Fibroblast of villous mesenchyme (primary cell): ENCODE measurements around the gene CA6. TPM values are rescaled to one million over a fixed set of nuclear protein-coding genes. Genes with fewer than 3 reads are reported as not detected.
"Not testable (repeated sequence)": the region's sequence is repeated elsewhere in the genome, so short reads cannot be mapped to it uniquely, and the experiment has no call there.

Experiments used
- DNase-seq: peaks from one replicate; pipeline ENCODE4 v3.0.0-alpha.2; 2010; ENCODE audit warnings: low read depth
- H3K4me3 ChIP-seq: 2 replicates; pipeline ENCODE4 v1.5.1; 2011; ENCODE audit warnings: low read depth, mild to moderate bottlenecking, low read length
- total RNA-seq: library from RNA; depleted of rRNA; stranded (reverse); fragments of >200 nt; gene quantifications from 2 replicates; pipeline ENCODE4 v1.2.3, GENCODE V29; 2012
- TF ChIP-seq, protein P1 (sequence below): IDR thresholded peaks from 2 replicates; pipeline ENCODE4 v1.5.1; 2012; ENCODE audit warnings: low read depth, mild to moderate bottlenecking, low read length; ENCODE audit not compliant: insufficient read depth

Gene CA6
- total RNA-seq, 1 donor, result not detected

DNA sequence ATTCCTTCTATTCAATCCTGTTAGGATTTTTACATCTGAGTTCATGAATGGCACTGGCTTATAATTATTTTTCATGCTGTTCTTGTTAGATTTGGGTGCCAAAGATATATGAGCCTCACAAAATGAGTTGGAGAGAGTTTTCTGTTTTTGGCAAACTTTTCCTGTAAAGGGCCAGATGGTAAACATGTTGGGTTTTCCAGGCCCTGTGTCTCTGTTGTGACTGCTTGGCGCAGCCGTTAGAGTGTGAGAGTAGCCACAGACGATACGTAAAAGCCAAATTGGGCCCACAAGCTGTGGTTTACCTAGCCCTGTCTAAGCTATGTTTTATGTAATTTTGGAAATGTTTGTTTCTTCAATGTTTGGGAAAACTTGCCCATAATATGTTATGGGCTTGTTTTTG is 15.6 kb upstream of the CA6 start:
- no peak overlapping the region for H3K4me3 ChIP-seq
- DNase-seq, result no peak
- TF ChIP-seq, protein P1, sequence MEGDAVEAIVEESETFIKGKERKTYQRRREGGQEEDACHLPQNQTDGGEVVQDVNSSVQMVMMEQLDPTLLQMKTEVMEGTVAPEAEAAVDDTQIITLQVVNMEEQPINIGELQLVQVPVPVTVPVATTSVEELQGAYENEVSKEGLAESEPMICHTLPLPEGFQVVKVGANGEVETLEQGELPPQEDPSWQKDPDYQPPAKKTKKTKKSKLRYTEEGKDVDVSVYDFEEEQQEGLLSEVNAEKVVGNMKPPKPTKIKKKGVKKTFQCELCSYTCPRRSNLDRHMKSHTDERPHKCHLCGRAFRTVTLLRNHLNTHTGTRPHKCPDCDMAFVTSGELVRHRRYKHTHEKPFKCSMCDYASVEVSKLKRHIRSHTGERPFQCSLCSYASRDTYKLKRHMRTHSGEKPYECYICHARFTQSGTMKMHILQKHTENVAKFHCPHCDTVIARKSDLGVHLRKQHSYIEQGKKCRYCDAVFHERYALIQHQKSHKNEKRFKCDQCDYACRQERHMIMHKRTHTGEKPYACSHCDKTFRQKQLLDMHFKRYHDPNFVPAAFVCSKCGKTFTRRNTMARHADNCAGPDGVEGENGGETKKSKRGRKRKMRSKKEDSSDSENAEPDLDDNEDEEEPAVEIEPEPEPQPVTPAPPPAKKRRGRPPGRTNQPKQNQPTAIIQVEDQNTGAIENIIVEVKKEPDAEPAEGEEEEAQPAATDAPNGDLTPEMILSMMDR, result no peak

DNA sequence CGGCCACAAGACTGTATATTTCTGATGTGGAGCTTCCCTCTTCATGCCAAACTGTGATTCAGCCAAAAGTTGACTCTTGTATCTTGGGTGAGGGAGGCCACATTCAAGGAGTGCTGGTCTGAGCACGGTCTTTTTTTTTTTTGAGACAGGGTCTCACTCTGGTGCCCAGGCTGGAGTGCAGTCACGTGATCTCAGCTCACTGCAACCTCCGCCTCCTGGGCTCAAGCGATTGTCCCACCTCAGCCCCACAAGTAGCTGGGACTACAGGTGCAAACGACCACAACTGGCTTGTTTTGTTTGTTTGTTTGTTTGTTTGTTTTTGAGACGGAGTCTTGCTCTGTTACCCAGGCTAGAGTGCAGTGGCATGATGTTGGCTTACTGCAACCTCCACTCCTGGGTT is 8.6 kb upstream of the CA6 start:
- DNase-seq, H3K4me3 ChIP-seq: not testable (repeated sequence)

DNA sequence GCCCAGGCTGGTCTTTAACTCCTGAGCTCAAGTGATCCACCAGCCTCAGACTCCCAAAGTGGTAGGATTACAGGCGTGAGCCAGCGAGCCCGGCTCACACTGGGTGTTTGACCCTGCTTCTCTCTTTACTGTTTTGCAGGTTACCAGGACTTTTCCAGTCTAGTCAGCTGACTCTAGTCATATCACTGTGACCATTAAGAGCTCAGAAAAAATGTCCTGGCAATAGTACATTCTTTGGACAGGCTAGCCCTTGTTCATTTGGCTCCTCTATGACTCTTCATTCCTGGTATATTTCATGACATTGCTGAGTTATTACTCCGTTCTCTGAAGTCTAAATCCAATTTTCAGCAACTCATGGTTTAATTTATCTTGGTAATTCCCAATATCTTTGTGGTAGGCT is 8.0 kb upstream of the CA6 start:
- DNase-seq, result no peak
- TF ChIP-seq, protein P1, result no peak
- no peak overlapping the region for H3K4me3 ChIP-seq

DNA sequence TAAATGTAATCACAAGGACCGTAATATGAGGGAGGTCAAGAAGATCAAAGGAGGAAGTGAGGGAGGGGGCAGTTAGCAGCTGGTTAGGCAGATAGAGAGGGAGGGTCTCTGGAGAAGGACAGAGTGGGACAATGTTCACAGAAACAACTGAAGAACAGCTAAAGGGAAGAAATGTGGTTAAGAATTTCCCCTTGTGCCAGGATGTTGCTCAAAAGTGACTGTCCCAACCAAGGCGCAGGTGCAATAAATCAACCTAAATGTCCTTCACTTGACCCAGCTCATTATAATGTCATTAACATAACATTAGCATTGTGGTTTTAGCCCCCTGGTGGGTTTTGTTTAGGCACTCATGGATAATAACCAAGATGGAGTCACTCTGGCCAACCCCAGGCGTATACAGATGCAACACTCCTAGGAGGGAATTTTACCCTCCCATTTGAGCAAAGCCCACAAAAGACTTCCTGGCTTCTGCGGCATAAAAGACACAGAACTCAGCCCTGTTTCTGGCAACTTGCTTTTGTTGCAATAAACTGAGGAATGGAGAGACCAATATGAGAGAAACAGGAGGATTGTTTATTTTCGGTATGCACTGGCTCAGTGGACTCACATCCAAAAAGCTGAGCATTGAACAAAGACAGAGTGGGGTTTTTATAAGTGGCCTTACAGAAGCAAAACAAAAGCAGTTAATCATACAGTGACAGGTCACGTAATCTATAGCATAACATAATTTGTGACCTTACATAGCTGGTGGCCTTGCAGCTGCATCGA is 7.3 kb upstream of the CA6 start:
- TF ChIP-seq, protein P1, result no peak
- H3K4me3 ChIP-seq, result no peak overlapping the region
- DNase-seq, result peak; percentile 8

DNA sequence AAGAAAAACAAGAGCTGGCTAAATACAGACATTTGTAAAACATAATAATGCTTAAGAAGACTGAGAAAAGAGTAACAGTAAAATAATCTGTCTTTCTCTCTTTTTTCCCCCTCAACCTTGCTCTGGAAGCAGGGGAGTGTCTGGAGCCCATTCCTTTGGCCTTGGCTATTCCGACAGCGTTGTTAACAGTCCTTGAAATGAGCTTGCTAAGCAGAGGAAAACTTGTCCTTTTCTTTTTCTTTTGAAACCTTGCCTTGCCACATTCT is 6.7 kb upstream of the CA6 start:
- no peak for DNase-seq
- TF ChIP-seq, protein P1, result no peak

DNA sequence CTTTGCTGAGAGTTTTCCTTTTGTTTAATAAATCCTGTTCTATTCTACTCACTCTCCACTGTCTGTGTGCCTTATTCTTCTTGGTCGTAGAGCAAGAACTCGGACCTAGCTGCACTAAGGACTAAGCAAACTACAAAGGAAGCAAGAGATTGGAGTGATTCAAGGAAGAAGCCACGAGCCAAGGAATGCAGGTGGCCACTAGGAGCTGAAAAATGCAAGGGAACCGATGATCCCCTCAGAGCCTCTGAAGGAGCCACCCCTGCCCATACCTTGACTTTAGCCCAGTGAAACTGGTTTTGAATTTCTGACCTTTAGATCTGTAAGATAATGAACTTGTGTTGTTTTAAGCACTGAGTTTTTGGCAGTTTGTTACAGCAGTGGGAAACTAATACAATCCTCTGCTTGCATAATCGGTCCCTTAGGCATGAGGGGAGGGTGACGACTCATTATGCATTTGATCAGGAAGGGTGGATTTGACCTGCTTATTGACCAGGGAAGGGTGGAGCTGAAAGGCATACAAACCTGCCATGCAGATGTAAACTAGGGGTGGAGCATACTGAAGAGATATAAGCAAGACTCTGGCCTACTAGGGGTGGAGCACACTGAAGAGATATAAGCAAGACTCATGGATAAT is 6.2 kb upstream of the CA6 start:
- no peak overlapping the region for H3K4me3 ChIP-seq
- DNase-seq, result peak; percentile 16
- TF ChIP-seq, protein P1, result no peak

More for the DNA sequence above, 6.7 kb upstream of the CA6 start:
- H3K4me3 ChIP-seq, result no peak overlapping the region

DNA sequence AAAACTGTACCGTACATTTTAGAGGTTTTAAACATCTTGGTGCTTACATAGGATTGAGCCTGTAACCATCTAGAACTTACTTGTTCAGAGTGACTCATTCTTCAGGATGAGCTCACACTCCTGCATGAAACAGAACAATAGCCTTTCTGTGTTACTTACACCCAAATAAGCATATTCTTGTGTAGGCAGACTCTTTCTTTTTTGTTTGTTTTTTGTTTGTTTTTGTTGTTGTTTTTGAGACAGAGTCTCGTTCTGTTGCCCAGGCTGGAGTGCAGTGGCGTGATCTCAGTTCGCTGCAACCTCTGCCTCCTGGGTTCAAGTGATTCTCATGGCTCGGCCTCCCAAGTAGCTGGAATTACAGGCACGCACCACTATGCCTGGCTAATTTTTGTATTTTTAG is 3.8 kb upstream of the CA6 start:
- H3K4me3 ChIP-seq, result no peak overlapping the region
- peak; percentile 31 for DNase-seq
- TF ChIP-seq, protein P1, result no peak
